Transverse colon (tissue), 4 donors: ENCODE data around the gene LRRC36.

Experiments
- EP300 ChIP-seq: sonication (generic); formaldehyde crosslinking; IDR thresholded peaks from one replicate; pipeline ENCODE4 v1.6.1; 2017; ENCODE audit warnings: antibody characterized with exemption, low read depth
- POLR2A ChIP-seq: fragments of 450-650 bp; IDR thresholded peaks from one replicate; pipeline ENCODE4 v1.6.1; 2016; ENCODE audit warnings: antibody characterized with exemption, mild to moderate bottlenecking, moderate library complexity
- POLR2AphosphoS5 ChIP-seq, 3 donors: sonication (generic); formaldehyde crosslinking; IDR thresholded peaks; one replicate each; pipeline ENCODE4 v1.6.1; 2016; ENCODE audit warnings: antibody characterized with exemption in 3 of 3
- TF ChIP-seq, protein P1 (sequence below), 5 experiments: fragments of 200-600 bp in 3 of 5; fragments of 450-650 bp in 2 of 5; sonication (generic) in 3 of 5; IDR thresholded peaks; 1 replicate in 2 of 5; 2 replicates in 3 of 5; pipeline ENCODE4 v1.5.1; 2016 to 2017; ENCODE audit warnings: antibody characterized with exemption in 5 of 5, inconsistent platforms in 3 of 5, mild to moderate bottlenecking in 2 of 5, moderate library complexity in 1 of 5

DNA sequence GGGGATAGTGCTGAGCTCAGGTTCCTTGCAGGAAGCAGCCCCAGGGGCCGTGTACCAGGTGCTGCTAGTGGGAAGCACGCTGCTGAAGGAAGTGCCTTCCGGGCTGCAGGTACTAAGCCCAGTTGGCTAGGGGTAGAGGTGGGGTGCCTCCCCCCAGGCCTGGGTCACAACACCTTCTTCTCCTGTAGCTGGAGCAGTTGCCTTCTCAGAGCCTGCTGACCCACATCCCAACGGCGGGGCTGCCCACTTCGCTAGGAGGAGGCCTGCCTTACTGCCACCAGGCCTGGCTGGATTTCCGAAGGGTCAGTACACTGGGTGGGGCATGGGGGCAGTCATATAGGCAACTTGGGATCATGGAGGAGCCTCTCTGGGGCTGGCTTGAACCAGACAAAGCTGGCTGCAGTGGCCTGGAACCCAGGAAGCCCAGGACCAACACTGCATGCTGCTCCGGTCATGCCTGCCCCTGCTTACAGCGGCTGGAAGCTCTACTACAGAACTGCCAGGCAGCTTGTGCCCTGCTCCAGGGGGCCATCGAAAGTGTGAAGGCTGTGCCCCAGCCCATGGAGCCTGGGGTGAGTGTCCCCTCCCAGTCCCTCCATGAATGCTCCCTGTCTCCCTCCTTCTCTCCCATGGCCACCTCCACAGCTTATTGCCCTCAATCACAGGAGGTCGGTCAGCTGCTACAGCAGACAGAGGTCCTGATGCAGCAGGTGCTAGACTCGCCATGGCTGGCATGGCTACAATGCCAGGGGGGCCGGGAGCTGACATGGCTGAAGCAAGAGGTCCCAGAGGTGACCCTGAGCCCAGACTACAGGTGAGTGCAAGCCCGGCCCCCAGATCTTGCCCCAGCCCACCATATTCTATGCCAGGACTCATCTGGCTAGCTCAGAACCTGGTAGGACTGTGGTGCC is 44.8 kb upstream of the LRRC36 start:
- TF ChIP-seq EP300, result no peak
- TF ChIP-seq, protein P1, sequence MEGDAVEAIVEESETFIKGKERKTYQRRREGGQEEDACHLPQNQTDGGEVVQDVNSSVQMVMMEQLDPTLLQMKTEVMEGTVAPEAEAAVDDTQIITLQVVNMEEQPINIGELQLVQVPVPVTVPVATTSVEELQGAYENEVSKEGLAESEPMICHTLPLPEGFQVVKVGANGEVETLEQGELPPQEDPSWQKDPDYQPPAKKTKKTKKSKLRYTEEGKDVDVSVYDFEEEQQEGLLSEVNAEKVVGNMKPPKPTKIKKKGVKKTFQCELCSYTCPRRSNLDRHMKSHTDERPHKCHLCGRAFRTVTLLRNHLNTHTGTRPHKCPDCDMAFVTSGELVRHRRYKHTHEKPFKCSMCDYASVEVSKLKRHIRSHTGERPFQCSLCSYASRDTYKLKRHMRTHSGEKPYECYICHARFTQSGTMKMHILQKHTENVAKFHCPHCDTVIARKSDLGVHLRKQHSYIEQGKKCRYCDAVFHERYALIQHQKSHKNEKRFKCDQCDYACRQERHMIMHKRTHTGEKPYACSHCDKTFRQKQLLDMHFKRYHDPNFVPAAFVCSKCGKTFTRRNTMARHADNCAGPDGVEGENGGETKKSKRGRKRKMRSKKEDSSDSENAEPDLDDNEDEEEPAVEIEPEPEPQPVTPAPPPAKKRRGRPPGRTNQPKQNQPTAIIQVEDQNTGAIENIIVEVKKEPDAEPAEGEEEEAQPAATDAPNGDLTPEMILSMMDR (IDR thresholded peaks at IDR 0.05), result no peak
- no peak for TF ChIP-seq POLR2AphosphoS5 (IDR thresholded peaks at IDR 0.05)
- no peak for TF ChIP-seq POLR2A
